GM12873 (cell line): ENCODE results near the gene KCNJ15.

Source experiments
- TF ChIP-seq, protein P1 (sequence below): IDR thresholded peaks from 2 replicates; pipeline ENCODE4 v1.5.1; 2012; ENCODE audit warnings: low read depth, mild to moderate bottlenecking, moderate library complexity, low read length, control low read depth; ENCODE audit not compliant: insufficient read depth; ENCODE audit errors: missing control alignments

The KCNJ15 gene

DNA sequence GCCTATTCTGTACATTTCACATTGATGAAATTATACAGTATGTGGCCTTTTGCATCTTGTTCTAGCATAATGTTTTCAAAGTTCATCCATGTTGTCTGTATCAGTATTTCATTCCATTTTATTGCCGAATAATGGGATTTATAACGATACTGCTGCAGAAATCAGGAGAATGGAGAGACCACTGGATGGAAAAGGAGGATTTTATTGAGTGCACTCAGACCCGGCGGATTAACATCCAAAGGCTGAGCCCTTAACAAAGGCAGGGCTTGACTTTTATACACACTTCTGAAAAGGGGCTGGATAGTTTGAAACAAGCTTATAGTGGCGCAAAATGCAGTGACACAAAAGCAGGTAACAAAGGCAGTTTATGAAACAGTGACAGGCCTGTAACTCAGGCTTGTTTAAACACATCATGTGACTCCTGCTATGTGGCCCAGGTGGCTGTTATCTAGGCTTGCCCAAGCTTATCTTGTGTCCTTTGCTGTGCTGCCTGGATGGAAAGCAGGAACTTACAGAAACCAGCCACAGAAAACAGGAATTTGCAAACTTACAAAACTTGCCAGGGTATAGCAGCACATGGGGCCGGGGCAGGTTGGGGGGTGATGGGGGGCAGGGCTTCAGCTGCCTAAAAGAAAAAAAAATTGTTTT, 32.8 kb upstream of the KCNJ15 start:
- TF ChIP-seq, protein P1, sequence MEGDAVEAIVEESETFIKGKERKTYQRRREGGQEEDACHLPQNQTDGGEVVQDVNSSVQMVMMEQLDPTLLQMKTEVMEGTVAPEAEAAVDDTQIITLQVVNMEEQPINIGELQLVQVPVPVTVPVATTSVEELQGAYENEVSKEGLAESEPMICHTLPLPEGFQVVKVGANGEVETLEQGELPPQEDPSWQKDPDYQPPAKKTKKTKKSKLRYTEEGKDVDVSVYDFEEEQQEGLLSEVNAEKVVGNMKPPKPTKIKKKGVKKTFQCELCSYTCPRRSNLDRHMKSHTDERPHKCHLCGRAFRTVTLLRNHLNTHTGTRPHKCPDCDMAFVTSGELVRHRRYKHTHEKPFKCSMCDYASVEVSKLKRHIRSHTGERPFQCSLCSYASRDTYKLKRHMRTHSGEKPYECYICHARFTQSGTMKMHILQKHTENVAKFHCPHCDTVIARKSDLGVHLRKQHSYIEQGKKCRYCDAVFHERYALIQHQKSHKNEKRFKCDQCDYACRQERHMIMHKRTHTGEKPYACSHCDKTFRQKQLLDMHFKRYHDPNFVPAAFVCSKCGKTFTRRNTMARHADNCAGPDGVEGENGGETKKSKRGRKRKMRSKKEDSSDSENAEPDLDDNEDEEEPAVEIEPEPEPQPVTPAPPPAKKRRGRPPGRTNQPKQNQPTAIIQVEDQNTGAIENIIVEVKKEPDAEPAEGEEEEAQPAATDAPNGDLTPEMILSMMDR: no peak

DNA sequence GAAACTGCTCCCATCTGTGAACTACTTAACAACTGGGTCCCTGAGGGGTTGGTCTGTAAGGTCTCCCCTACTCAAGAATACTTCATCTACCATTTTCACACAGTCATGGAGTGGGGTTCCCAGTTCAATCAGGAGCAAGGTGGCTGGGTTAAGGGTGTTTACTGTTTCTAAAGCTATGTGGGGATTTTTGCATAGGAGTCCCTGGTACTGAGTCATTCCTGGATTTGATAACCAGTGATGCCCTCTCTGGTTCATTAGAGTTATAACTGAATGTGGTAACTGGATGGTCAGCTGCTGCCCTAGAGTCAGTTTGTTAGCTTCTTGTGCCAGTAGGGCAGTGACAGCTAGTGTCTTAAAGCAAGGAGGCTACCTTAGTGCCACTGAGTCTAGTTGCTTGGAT, 29.4 kb upstream of the KCNJ15 start:
- TF ChIP-seq, protein P1: no peak

DNA sequence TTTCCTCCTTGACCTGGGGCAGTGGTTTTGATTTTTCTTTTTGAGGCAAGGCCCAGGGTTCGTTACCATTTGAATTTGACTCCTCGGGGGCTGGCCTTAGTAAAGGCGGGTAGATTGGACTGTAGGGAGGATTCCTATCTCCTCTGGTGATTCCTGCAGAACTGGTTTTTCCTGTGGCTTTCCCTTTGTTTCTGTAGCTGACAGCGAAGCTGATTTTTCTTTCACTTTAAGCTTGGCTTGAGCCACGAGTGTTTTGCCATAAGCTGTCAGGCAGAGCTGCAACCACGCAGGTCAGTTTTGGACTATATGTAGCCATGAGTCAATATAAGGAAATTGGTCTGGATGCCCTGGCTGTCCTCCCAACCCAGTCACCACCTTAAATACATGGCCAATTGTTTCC, 28.7 kb upstream of the KCNJ15 start:
- TF ChIP-seq, protein P1: no peak

DNA sequence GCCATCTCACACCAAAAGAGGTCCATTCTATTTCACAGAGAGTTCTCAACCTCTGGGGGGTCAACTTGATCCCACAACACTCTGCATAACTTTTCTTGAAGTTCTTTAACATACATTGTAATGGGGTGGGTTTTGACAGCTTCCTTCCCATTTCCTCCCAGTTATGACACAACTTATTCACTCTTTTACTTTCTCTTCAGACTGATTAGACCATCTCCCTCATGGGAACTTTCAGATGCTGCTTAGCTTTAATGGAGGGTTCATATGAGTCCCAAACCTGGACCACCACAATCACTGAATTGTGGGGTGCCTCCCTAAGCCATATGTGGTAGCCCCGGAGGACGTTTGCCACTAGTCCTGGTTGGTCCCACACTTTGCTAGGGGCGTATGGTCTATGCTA, 28.3 kb upstream of the KCNJ15 start:
- TF ChIP-seq, protein P1: no peak

DNA sequence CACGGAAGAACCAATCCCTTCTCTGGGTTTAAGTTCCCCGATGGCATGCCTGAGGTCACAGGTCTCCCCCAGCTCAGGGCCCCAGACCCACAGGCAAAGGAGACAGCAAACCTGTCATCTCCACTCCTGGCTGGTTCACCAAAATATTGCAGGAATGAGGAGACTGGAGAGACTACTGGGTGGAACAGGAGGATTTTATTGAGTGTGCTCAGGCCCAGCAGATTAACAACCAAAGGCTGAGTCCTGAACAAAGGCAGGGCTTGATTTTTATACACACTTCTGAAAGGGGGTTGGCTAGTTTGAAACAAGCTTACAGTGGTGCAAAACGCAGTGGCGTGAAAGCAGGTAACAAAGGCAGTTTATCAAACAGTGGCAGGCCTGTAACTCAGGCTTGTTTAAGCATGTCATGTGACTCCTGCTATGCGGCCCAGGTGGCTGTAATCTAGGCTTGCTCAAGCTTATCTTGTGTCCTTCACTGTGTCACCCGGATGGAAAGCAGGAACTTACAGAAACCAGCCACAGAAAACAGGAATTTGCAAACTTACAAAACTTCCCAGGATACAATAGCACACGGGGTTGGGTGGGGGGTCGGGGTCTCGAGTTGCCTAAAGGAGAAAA, 27.4 kb upstream of the KCNJ15 start:
- TF ChIP-seq, protein P1: no peak

DNA sequence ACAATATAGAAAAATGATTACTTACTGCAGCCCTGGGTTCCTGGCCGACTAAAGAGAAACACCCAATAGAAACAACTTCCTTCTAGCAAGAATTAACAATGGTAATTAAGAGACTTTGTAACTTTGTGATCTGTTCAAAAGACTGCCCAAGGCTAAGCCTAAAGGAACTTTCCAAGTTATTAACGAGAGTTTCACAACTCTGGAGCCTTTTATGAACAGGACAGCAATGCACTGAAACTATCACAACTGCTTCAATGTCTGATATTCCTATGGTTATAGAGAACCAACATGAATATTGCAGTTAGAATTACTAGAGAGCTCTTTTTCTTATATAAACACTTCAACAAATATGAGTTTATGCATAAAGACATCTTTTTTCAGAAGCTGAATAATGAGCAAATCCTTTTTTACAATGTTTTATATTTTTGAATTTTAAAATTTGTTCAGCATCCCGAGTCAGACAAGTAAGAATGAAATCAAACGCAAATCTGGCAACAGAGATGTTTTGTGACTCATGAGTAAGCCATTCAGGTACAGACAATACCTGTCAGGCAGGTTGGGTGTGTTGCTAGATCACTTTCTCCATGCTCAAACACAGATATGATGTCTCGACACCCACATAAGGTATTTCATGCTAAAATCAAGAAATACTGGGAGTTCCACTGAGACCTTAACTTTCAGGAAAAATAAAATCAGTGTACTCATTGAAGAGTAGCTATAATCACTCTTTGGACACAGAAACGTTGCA, 22.2 kb upstream of the KCNJ15 start:
- TF ChIP-seq, protein P1: no peak

DNA sequence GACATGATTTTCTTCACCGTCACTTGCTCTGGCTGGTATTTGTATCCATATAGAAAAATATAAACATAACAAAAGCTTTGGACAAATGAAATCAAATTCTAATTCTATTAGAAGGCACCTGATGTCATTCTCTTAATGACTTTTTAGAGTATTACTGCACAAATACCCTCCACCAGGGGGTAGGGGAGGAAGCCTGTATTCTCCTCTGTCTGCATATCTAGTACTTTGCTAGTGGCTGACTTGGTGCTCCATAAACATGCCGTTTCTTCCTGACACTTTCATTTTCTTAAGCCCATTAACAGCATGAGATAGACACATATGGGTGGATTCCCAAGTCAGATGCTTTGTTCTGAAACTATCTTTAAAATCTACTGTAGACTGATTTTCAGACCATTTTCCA, 20.6 kb upstream of the KCNJ15 start:
- TF ChIP-seq, protein P1: no peak
